ENCODE measurements around the gene SLC16A2. TPM values are rescaled to one million over a fixed set of nuclear protein-coding genes. Genes with fewer than 3 reads are reported as not detected.

The SLC16A2 gene
- total RNA-seq, 1 donor from 2014 or later = 21.3 TPM

DNA sequence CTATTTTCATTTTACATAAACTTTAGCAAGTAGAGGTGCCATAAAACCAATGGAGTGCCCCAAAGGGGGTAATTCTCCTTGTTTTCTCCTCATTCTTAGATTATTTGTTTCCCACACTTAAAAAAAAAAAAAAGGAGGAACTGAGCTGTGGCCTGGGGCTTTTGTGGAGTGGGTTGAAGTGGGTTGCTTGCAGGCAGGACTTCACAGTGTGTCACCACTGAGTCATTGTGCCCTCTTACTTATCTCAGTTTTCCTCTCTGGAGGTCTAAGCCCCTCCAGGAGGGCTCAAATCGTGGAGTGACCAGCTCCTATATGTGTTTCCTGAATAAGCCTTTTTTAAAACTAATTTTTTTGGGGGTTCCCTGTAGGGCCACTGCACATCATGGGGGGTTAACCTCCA, 69.0 kb downstream of the SLC16A2 start:
- H3K36me3 Mint-ChIP-seq (ENCODE audit: unreplicated experiment) = no peaks in the 10 kb centered on the region
- TF ChIP-seq, protein P1, sequence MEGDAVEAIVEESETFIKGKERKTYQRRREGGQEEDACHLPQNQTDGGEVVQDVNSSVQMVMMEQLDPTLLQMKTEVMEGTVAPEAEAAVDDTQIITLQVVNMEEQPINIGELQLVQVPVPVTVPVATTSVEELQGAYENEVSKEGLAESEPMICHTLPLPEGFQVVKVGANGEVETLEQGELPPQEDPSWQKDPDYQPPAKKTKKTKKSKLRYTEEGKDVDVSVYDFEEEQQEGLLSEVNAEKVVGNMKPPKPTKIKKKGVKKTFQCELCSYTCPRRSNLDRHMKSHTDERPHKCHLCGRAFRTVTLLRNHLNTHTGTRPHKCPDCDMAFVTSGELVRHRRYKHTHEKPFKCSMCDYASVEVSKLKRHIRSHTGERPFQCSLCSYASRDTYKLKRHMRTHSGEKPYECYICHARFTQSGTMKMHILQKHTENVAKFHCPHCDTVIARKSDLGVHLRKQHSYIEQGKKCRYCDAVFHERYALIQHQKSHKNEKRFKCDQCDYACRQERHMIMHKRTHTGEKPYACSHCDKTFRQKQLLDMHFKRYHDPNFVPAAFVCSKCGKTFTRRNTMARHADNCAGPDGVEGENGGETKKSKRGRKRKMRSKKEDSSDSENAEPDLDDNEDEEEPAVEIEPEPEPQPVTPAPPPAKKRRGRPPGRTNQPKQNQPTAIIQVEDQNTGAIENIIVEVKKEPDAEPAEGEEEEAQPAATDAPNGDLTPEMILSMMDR (IDR thresholded peaks at IDR 0.05) = no peak
- DNase-seq (ENCODE audit: extremely low spot score, unreplicated experiment) = no peak
- H3K27ac Mint-ChIP-seq (ENCODE audit: unreplicated experiment) = no peak overlapping the region
- H3K27me3 Mint-ChIP-seq (ENCODE audit: unreplicated experiment) = no peaks in the 10 kb centered on the region
- H3K4me3 Mint-ChIP-seq (ENCODE audit: unreplicated experiment) = no peak overlapping the region
- no peaks in the 10 kb centered on the region for H3K9me3 Mint-ChIP-seq (ENCODE audit: unreplicated experiment)
- H3K4me1 Mint-ChIP-seq (ENCODE audit: unreplicated experiment) = no peaks in the 10 kb centered on the region

- H3K27ac Mint-ChIP-seq (ENCODE audit: unreplicated experiment) = no peak overlapping the region
- no peak overlapping the region for H3K4me3 Mint-ChIP-seq (ENCODE audit: unreplicated experiment)
- no peaks in the 10 kb centered on the region for H3K4me1 Mint-ChIP-seq (ENCODE audit: unreplicated experiment)
These were observed 71.5 kb downstream of the SLC16A2 start for GRCh38 chrX:74492720-74493201.

DNA sequence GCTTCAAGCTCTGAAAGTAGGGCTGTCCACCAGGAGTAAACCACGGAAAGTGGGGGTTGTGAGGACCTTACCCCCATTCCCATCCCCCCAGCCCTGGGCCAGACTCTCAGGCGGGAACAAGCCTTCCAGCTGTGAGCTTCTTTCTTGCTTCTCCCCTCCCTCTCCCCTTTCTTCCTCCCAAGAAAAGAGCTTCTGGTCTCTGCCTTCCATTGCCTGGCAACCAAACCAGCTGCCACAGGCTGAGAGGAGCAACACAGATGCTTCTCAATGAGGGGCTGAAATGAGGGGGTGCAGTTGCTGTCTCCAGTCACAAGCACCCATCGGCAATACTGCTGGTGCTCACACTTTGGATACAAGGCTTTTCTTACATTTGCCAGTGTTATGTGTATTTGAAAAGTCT, 72.5 kb downstream of the SLC16A2 start:
- TF ChIP-seq, protein P1 (IDR thresholded peaks at IDR 0.05) = no peak
- DNase-seq (ENCODE audit: extremely low spot score, unreplicated experiment) = no peak
- H3K36me3 Mint-ChIP-seq (ENCODE audit: unreplicated experiment) = no peaks in the 10 kb centered on the region
- H3K9me3 Mint-ChIP-seq (ENCODE audit: unreplicated experiment) = no peaks in the 10 kb centered on the region
- H3K4me1 Mint-ChIP-seq (ENCODE audit: unreplicated experiment) = no peaks in the 10 kb centered on the region
- H3K27me3 Mint-ChIP-seq (ENCODE audit: unreplicated experiment) = no peaks in the 10 kb centered on the region
- no peak overlapping the region for H3K4me3 Mint-ChIP-seq (ENCODE audit: unreplicated experiment)
- H3K27ac Mint-ChIP-seq (ENCODE audit: unreplicated experiment) = no peak overlapping the region

More at GRCh38 chrX:74492720-74493201, 71.5 kb downstream of the SLC16A2 start:
- TF ChIP-seq, protein P1 (IDR thresholded peaks at IDR 0.05) = no peak
- no peaks in the 10 kb centered on the region for H3K36me3 Mint-ChIP-seq (ENCODE audit: unreplicated experiment)
- no peaks in the 10 kb centered on the region for H3K9me3 Mint-ChIP-seq (ENCODE audit: unreplicated experiment)
- no peak for DNase-seq (ENCODE audit: extremely low spot score, unreplicated experiment)
- H3K27me3 Mint-ChIP-seq (ENCODE audit: unreplicated experiment) = no peaks in the 10 kb centered on the region

DNA sequence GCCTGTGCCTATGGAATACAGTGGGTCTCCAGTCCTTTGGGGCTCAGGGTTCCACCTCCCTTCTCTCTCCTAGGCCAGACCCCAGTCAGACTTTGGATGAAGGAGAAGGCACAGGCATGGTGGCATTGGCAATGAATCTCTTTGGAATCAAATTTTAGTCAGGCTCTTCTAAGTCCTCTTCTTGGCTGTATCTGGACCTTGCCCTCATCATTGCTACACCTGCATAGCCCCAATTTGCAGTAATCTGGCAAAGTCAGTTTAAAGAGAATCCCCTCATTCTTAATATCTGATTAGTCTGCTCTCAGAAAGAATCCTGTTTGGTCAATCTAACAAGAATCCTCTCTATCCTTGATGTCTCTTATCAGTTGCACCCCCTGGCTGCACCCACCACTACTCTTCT, 77.6 kb downstream of the SLC16A2 start:
- no peaks in the 10 kb centered on the region for H3K27me3 Mint-ChIP-seq (ENCODE audit: unreplicated experiment)
- no peaks in the 10 kb centered on the region for H3K36me3 Mint-ChIP-seq (ENCODE audit: unreplicated experiment)
- no peak overlapping the region for H3K4me3 Mint-ChIP-seq (ENCODE audit: unreplicated experiment)
- H3K4me1 Mint-ChIP-seq (ENCODE audit: unreplicated experiment) = no peaks in the 10 kb centered on the region
- no peak for DNase-seq (ENCODE audit: extremely low spot score, unreplicated experiment)
- TF ChIP-seq, protein P1 (IDR thresholded peaks at IDR 0.05) = no peak
- no peaks in the 10 kb centered on the region for H3K9me3 Mint-ChIP-seq (ENCODE audit: unreplicated experiment)
- no peak overlapping the region for H3K27ac Mint-ChIP-seq (ENCODE audit: unreplicated experiment)

DNA sequence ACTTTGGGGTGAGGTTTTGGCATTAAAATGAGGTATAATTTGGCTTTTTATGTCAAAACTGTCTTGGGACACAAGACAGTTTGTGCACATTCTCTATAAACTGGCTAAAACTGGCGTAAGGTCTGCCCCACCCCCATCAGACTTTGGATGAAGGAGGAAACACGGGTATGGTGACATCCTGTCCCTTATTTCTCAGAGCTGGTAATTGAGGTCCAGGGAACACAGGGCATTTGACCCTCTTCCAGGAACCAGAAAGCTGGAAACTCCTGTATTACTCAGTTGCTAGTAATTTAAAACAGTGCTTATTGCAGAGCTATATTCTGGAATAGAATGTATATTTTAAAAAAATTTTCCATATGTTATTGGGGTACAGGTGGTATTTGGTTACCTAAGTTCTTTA, 78.8 kb downstream of the SLC16A2 start:
- Mint-ChIP-seq H3K36me3 (ENCODE audit: unreplicated experiment) (no peaks in the 10 kb centered on the region), H3K27me3 (ENCODE audit: unreplicated experiment) (no peaks in the 10 kb centered on the region), H3K4me3 (ENCODE audit: unreplicated experiment) (no peak overlapping the region), H3K4me1 (ENCODE audit: unreplicated experiment) (no peaks in the 10 kb centered on the region), H3K9me3 (ENCODE audit: unreplicated experiment) (no peaks in the 10 kb centered on the region), H3K27ac (ENCODE audit: unreplicated experiment) (no peak overlapping the region)
- TF ChIP-seq, protein P1 (IDR thresholded peaks at IDR 0.05) = no peak
- no peak for DNase-seq (ENCODE audit: extremely low spot score, unreplicated experiment)
